Measurements from ENCODE around the gene SCUBE1.

Gene SCUBE1

GRCh38 chr22:43170131-43170480, 173.1 kb downstream of the SCUBE1 start:
- no peak for DNase-seq

DNA sequence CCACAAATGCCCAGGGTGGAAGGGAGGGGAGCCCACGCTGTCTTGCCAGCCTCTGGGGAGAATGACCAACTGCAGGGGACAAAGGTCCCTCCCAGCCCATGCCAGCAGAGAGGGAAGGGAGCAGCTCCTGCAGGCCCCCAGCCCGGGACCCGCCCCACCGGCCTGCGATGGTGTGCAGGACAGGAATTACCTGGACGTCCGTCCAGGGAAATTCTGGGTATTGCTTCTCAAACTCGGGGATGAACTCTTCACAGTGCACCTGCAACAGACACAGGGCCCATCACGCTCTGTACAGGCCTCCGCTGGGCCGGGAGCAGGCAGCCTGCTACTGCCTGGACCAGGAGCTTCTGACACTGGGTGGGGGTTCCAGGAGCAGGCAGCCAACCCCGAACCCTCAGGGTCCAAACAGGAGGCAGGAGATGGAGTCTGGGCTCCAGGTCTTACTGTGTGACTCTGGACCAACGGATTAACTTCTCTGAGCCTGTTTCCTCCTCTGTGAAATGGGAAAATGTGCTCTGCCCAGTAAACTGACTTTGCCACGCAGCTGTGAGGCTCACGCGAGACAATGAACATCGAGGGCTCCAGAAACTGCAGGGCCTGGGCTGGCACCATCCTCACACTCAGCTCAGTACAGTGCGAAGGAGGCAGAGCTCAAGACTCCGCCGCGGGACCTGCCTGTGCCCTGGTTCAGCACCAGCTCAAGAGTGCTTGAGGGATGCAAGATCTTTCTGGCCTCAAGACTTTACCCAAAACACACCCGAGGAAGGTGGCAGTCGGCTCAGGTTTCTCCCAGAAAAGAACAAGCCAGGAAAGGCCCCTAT, 173.7 kb downstream of the SCUBE1 start:
- no peak for DNase-seq

DNA sequence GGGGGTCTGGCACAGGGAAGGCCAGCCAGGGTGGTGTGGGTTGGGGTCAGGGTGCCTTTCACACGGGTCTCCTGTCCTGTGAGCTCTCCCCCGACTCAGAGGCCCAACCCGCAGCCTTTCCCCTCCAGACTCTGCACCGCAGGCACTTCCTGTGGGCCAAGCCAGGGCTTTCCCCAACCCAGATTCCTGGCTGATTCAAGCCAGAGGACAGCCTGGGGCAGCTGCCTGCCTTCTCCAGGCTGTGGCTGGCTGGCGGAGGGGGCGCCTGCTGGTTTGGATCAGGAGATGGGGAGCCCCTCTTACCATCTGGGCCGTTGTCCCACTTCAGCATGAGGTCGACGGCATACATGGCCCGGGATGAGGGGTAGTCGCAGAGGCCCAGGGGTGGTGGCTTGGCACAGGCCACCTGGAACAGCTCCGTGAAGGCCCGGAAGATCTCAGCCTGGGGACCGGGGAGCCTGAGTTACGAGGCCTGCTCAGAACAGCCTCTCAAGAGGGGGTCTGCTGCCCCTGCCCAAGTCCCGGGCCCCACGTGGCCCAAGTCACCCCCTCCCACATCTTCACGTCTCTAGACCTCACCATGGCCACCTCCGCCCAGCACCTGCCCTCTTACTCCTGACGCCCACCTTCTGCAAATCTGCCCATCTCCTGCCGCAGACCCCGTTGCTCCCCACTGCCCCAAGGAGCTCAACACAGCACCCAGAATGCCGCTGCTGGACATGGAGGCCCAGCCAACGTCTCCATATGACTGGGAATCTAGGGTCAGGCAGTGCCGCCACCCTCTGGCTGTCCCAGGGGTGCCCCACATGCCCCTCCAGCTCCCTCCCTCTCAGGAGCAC, 174.5 kb downstream of the SCUBE1 start:
- DNase-seq, result no peak

DNA sequence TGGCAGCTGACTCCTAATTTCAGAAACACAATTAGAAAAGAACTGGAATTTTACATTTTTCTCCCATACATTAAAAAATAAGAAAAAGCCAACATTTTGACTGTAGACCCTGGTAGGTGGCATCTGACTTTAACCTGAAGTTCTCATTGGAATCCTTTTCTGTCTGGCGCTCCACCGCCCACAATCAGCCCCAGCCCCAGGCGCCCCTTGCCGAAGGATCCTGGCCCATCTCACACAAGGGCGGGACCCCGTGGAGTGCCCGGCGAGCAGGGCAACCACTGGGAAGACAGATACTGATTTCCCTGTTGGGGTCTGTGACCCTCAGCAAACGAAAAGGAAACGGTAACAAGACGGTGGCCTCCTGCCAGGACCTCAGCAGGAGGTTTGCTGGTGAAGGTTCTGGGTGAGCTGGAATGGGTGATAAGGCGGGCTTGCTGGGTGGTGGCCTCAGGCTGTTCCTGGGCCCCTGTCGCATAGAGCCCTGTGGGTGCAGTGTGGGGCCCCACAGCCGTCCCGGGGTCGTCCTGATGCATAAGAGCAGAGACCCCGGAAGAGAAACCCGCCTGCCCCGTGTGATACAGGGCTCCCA, 176.1 kb downstream of the SCUBE1 start:
- peak; percentile 73 for DNase-seq

- DNase-seq, result no peak
Observed at GRCh38 chr22:43166132-43166930, 176.8 kb downstream of the SCUBE1 start.

DNA sequence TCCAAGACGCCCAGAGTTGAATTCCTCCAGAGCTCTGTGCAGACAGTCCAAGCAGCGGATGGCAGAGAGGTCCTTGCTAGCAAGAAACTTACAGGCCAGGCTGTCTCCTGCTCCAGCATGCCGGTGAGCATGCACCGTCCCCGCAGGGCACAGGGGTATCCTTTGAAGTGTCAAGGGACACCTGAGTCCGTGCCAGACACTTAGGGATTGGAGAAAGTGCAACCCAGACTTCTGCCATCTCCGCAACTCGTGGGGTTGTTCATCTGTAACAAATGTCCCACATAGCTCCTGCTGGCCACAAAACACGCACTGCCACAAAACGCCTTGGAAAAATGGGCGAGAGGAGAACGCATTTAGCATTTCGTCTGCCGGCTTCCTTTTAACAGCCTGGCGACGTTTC, 178.5 kb downstream of the SCUBE1 start:
- DNase-seq, result no peak

- DNase-seq, result no peak
Observed at GRCh38 chr22:43163241-43163795, 179.9 kb downstream of the SCUBE1 start.

- DNase-seq, result no peak
Observed at GRCh38 chr22:43162412-43163150, 180.6 kb downstream of the SCUBE1 start.

- DNase-seq, result no peak
Observed at GRCh38 chr22:43160497-43161126, 182.6 kb downstream of the SCUBE1 start.

DNA sequence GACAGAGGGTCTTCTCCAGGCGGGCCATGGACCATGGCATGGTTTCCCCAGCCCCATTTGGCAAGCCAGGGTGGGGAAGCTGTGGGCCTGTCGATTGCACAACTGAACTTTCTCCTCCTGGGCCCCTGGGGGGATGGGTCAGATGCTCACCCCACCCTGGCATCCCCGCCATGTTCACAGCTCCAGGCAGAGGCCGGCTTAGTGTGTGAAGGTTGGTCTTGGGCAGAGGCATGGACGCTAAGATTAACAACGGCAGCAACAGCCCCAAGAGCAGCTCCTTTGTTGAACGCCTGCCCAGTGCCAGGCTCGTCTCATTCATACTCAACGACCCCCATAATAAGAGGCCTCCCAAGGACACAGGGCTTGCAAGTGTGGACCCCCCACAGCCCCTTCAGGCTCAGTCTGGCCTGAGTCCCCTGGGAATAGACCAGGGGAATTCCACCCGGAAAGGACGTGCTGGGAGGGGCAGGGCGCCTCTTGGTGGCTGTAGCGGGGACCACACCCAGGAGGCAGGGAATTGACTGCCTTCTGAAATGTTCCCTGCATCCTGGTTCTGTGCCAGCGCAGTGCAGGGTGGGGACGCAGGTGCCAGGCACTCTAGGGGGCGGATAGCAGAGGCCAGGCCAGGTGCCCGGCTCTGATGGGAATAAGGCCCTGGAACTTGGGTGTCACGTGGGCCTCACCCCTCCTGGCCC, 183.5 kb downstream of the SCUBE1 start:
- DNase-seq, result no peak

GRCh38 chr22:43158778-43159483, 184.2 kb downstream of the SCUBE1 start:
- DNase-seq, result no peak

- no peak for DNase-seq
Observed at GRCh38 chr22:43157874-43158546, 185.2 kb downstream of the SCUBE1 start.

DNA sequence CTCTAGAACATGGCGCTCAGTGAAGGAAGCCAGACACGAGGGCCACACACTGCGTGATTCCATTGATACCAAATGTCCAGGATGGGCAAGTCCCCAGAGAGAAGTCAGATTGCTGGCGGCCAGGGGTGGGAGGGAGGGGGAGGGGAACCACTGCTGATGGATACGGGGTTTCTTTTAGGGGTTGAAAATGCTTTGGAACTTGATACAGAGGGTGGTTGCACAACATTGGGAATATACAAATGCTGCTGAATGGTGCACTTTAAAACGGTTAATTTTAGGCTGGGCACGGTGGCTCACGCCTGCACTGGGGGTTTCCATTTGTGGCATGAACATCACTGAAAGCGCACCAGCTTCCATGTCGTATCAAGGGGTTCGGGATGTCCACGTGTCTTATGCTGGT, 186.8 kb downstream of the SCUBE1 start:
- no peak for DNase-seq

GRCh38 chr22:43155789-43156188, 187.4 kb downstream of the SCUBE1 start:
- no peak for DNase-seq

DNA sequence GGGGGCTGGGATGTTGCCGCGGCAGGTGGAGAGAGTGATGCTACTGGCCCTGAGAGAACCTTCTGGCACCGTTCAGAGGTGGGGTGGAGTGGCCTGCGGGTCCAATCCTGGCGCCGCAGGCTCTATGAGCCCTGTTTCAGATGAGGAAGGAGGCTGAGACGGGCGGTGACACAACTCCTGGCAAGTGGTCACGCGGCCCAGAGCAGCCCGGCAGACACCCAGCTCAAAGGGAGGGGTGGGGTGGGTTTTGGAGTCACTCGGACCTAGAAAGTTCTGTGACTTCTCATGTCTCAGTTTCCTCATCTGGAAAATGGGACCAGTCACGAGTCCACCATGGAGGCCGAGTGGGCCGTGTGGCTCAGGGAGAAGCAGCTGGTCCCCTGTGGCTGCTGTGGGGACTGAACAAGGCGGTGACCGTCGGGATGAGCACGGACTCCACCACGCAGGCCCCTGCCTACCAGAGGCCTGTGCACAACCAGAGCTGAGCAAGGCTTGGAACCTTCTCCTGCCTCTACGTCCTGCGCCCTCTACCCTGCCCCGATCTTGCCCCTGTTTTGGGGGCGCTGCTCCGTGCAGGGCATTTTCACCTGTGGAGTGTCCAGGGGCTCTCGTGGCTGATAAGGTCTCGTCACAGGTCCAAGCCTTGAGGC, 188.2 kb downstream of the SCUBE1 start:
- DNase-seq, result no peak

DNA sequence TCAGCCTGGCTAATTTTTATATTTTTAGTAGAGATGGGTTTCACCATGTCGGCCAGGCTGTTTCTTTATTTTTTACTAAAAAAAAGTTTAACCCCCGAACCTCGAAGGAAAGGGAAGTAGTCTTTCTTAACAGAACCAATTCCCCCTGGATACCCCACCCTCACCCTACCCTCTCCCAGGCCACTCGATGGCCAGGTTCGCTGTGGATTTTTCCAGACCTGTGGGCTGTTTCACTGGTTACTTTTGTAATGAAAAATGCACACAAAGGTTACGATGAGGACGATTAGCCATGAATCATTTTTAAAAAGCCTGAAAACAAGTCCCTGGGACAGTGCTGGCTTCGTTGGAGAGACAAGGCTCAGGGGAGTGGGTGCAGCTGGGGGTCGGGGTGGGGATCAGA, 189.3 kb downstream of the SCUBE1 start:
- DNase-seq, result no peak

DNA sequence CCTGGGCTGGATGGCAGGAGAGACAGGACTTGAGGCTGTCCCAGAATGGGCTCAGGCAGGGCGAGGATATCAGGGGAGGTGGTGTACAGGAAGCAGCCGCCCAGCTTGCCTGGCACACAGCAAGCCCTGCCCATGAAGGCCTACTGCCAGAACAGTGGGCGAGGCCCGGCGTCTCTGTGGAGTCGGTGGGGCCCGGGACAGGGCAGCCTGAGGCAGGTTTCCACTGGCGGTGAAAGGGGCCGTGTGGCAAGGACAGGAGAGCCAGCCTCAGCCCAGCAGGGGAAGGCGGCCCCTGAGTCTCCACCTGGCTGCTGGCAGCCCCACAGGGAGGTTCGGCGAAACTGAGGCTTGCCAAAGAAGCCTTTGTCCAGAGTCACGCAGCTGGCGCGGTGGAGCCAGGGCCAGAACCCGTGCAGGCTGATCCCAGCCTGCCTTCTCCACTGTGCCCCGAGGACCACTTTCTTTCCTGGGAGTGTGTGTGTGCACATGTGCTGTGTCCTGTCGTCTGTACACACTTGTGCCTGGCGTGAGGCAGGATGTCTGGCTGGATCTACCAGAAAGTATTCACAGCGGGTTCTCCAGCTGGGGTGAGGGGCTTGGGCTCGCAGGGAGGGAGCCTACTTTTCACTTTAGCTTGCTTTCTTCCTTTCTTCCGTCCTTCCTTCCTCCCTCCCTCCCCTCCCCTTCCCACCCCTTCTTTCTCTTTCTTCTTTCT, 190.7 kb downstream of the SCUBE1 start:
- peak; percentile 94 for DNase-seq

DNA sequence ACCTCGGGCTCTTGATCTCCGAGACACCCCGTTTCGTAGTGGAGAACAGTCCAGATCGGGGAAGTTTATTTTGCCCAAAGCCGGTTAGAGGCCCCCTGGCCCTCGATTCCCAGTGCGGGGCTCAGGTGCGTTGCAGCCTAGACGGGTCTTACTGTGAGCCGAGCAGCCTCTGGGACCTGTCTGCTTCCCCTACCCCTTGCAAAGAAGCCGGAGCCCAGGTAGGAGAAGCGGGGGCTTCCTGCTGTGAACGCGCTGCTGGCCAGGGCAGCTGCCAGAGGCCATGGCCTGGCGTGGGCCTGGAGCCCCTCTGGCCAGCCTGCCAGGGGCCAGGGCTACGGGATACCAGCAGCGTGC, 191.2 kb downstream of the SCUBE1 start:
- no peak for DNase-seq

Measured in hematopoietic multipotent progenitor cell treated with erythropoietin and hydrocortisone succinate and interleukin-3 and kit ligand, for 4 days (in vitro differentiated cells).